ENCODE measurements around the gene ZBTB42. TPM values are rescaled to one million over a fixed set of nuclear protein-coding genes. Genes with fewer than 3 reads are reported as not detected.

ZBTB42 gene
- total RNA-seq, 1 donor from 2014 or later = 3.1 TPM

GRCh38 chr14:104845033-104845666 lies 44.2 kb downstream of the ZBTB42 start:
- Mint-ChIP-seq H3K9me3 (ENCODE audit: unreplicated experiment) (no peaks in the 10 kb centered on the region), H3K27me3 (ENCODE audit: unreplicated experiment) (peaks cover 56% of the 10 kb centered on the region), H3K4me3 (ENCODE audit: unreplicated experiment) (no peak overlapping the region), H3K36me3 (ENCODE audit: unreplicated experiment) (no peaks in the 10 kb centered on the region), H3K27ac (ENCODE audit: unreplicated experiment) (no peak overlapping the region), H3K4me1 (ENCODE audit: unreplicated experiment) (peaks cover 15% of the 10 kb centered on the region)
- DNase-seq (ENCODE audit: extremely low spot score, unreplicated experiment) = no peak
- TF ChIP-seq, protein P1, sequence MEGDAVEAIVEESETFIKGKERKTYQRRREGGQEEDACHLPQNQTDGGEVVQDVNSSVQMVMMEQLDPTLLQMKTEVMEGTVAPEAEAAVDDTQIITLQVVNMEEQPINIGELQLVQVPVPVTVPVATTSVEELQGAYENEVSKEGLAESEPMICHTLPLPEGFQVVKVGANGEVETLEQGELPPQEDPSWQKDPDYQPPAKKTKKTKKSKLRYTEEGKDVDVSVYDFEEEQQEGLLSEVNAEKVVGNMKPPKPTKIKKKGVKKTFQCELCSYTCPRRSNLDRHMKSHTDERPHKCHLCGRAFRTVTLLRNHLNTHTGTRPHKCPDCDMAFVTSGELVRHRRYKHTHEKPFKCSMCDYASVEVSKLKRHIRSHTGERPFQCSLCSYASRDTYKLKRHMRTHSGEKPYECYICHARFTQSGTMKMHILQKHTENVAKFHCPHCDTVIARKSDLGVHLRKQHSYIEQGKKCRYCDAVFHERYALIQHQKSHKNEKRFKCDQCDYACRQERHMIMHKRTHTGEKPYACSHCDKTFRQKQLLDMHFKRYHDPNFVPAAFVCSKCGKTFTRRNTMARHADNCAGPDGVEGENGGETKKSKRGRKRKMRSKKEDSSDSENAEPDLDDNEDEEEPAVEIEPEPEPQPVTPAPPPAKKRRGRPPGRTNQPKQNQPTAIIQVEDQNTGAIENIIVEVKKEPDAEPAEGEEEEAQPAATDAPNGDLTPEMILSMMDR (IDR thresholded peaks at IDR 0.05) = no peak

DNA sequence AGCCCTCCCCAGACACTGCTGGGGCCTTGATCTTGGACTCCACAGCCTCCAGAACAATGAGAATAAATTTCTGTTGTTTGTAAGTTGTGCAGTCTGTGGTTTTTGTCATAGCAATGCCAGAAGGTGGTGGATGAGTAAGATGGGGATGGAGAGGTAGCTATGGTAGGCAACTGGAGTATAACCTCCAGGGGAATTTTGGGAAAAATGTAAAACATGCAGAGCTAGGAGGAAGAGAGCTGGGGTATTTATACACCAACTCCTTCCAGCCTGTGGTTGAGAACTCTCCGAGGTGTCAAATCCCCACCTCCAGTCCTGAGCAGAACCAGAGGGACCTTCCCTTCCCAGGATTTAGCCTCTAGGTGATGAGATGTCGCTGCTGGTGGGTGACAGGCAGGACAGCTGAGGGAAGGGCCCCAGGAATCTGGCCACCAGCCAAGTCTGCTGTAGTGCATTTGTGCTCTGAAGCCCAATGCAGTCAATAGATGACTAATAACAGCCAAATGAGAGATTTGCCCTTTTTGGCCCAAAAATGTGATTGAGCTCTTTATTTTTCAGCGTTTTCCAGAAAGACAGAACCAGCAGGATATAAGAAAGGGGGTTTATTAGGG lies 45.0 kb downstream of the ZBTB42 start:
- no peaks in the 10 kb centered on the region for H3K36me3 Mint-ChIP-seq (ENCODE audit: unreplicated experiment)
- TF ChIP-seq, protein P1 (IDR thresholded peaks at IDR 0.05) = no peak
- H3K4me3 Mint-ChIP-seq (ENCODE audit: unreplicated experiment) = no peak overlapping the region
- H3K4me1 Mint-ChIP-seq (ENCODE audit: unreplicated experiment) = peaks cover 15% of the 10 kb centered on the region
- no peaks in the 10 kb centered on the region for H3K9me3 Mint-ChIP-seq (ENCODE audit: unreplicated experiment)
- peaks cover 49% of the 10 kb centered on the region for H3K27me3 Mint-ChIP-seq (ENCODE audit: unreplicated experiment)
- H3K27ac Mint-ChIP-seq (ENCODE audit: unreplicated experiment) = no peak overlapping the region
- DNase-seq (ENCODE audit: extremely low spot score, unreplicated experiment) = no peak

- Mint-ChIP-seq H3K27ac (ENCODE audit: unreplicated experiment) (no peak overlapping the region), H3K36me3 (ENCODE audit: unreplicated experiment) (no peaks in the 10 kb centered on the region), H3K9me3 (ENCODE audit: unreplicated experiment) (no peaks in the 10 kb centered on the region), H3K4me1 (ENCODE audit: unreplicated experiment) (no peaks in the 10 kb centered on the region), H3K4me3 (ENCODE audit: unreplicated experiment) (no peak overlapping the region), H3K27me3 (ENCODE audit: unreplicated experiment) (peaks cover 14% of the 10 kb centered on the region)
- TF ChIP-seq, protein P1 (IDR thresholded peaks at IDR 0.05) = no peak
- DNase-seq (ENCODE audit: extremely low spot score, unreplicated experiment) = no peak
Measured at GRCh38 chr14:104852280-104852663, 51.4 kb downstream of the ZBTB42 start.

Other genes with a start within 250 kb of the ZBTB42 start
- gene C14orf180, start 221.3 kb upstream of the ZBTB42 start, total RNA-seq = not detected in 2 replicates
- gene TMEM179, start 196.3 kb upstream of the ZBTB42 start, total RNA-seq = not detected in 2 replicates
- gene INF2, start 111.5 kb upstream of the ZBTB42 start, total RNA-seq = 124 and 130 TPM in 2 replicates
- gene ADSS1, start 76.9 kb upstream of the ZBTB42 start, total RNA-seq = 3.7 and 4.5 TPM in 2 replicates
- gene SIVA1, start 48.0 kb upstream of the ZBTB42 start, total RNA-seq = 50.1 and 52.3 TPM in 2 replicates
- gene AKT1, start 5.4 kb upstream of the ZBTB42 start, total RNA-seq = 157 and 160 TPM in 2 replicates
- gene CEP170B, start 64.2 kb downstream of the ZBTB42 start, total RNA-seq = 26.4 and 26.5 TPM in 2 replicates
- 0.05 and 0.18 TPM in 2 replicates for gene PLD4, start 123.8 kb downstream of the ZBTB42 start, total RNA-seq
- gene AHNAK2, start 177.3 kb downstream of the ZBTB42 start, total RNA-seq = 145 and 183 TPM in 2 replicates
- 7.5 and 7.7 TPM in 2 replicates for gene CLBA1, start 184.7 kb downstream of the ZBTB42 start, total RNA-seq
- gene CDCA4, start 220.0 kb downstream of the ZBTB42 start, total RNA-seq = 14.6 and 17.4 TPM in 2 replicates